Activated CD8-positive, alpha-beta memory T cell treated with anti-CD3 and anti-CD28 coated beads for 1 hour (primary cell): ENCODE data around the gene DLX5.

Source experiments
- DNase-seq, 2 donors: peaks; one replicate each; pipeline ENCODE4 v3.0.0-alpha.2; 2020; ENCODE audit warnings: low read depth in 1 of 2; ENCODE audit errors: extremely low read depth in 1 of 2

The DLX5 gene

GRCh38 chr7:97018791-97019531 is 5.7 kb downstream of the DLX5 start:
- no peak for DNase-seq

DNA sequence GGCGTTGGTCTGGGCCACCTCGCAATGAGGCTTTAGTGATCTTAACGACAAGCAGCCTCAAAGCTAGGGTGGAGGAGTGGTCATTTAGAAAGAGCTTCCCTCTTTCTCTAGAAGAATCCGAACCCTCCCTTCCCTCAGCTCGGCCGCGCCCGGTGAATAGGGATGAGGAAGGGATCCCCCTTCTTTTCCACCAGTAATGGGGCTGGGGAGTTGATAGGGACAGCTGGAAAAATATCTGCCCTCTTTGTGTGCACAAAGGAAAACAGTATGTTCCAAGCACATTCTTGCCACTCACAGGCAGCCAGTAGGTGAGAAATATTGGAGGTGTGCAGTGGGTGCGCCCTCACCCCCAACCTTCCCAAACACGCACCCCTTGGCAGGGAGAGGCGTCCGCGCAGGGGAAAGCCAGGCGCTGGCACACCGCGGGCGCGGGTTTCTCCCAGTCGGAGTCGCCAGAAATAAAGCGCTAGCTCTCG is 6.5 kb downstream of the DLX5 start:
- no peak for DNase-seq

GRCh38 chr7:97017192-97018125 is 7.2 kb downstream of the DLX5 start:
- no peak for DNase-seq

GRCh38 chr7:97016381-97017191 is 8.0 kb downstream of the DLX5 start:
- DNase-seq, result no peak

- no peak for DNase-seq
These were observed 8.8 kb downstream of the DLX5 start for GRCh38 chr7:97015756-97016380.

DNA sequence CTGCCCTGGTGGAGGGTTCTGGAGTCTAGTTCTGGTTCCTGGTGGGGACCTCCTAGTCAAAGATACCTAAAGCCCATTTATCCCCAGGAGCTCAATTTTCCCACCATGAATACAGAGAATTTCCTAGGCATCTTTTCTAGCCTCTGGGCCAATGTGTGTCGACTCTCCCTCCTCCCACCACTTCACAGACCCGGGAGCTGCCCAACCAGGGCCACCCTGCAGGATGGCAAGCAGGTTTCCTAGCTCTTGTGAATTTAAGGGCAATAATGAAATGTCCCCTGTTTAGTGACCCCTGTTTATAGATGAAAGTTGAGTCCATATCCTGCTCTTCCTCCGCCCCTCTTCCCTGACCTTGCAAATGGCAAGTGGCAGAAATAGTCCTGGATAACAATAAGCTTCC is 9.4 kb downstream of the DLX5 start:
- DNase-seq, result no peak

DNA sequence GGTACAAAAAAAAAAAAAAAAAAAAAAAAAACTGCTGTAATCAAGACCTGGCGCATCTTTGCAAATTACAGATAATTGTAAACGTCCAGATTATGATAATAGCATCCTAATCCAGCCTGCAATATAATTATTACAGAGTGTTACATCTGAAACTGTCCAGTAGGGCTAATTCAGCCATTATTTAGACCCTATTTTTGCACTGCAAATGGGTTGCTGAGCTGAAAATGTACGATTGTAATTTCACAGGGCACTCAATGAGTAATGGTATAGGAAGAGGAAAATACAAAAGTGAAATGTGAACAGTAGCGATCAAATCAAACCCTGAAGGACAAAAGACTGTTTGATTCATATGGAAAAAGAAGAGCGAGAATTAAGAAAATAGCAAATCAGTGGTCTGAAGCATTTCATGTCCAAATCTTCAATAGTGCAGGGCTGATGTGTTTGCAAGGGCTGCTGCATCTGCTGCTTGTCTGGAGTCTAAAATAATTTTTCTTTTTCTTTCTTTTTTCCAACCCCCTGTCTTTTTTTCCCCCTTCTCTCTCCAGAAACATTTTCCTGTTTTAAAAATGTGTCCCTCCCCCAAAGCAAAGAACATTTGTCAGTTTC is 10.4 kb downstream of the DLX5 start:
- no peak for DNase-seq

GRCh38 chr7:97013845-97014134 is 10.8 kb downstream of the DLX5 start:
- DNase-seq, result no peak

- no peak for DNase-seq
These were observed 11.3 kb downstream of the DLX5 start for GRCh38 chr7:97013134-97013844.

- no peak for DNase-seq
These were observed 12.1 kb downstream of the DLX5 start for GRCh38 chr7:97012365-97013133.

DNA sequence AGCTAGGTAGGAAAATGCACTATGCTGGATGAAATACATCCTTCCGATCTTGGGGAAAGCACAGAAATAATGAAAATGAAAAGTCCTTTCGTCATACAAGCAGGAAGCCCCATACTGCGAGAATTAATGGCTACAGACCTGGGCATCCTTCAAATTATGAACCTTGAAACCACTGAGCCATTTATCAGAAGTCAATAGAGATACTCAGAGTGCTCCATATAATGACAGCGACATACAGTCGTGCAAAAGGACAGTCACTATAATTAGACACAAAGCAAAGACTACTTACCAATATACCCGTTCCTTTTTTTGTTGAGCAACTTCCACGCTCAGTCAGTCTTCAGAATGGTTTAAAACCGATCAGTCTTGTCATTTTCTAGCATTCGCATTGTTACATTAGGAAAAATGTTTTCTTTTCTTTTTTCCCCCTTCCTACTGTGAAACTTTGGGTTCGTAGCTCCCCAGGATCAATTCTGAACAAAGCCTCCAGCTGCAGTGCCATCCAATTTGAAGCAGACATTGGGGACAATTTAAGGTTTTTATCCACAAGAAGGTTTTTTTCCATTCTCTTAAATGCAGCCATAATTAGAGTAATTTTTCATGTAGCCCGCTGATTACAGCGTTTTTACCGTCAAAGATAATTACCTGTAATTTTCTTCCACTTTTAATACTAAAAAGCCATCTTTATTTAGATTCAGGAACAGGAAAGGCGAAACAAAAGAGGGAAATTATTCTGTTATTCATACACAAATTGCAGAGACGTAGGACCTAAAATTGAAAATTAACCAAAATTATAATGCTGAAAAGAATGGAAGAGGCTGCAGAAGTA is 12.9 kb downstream of the DLX5 start:
- DNase-seq, result no peak

DNA sequence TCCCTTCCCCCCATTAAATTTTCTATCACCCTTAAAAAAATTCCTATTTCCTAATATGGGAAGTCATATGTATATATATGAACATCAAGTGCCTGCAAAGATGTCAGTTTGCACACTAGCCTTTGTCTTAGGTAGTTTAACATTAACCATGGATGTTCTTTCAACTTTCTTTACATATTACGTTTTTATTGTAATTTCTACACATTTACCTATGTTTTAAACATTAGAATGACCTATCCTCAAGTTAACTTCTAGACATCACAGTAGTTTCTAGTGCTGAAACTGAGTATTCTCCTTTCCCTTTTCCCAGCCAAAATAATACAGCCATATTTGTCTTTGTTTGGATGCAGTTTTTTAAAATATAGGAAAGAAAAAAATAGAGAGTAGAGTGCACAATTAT is 13.5 kb downstream of the DLX5 start:
- DNase-seq, result no peak

DNA sequence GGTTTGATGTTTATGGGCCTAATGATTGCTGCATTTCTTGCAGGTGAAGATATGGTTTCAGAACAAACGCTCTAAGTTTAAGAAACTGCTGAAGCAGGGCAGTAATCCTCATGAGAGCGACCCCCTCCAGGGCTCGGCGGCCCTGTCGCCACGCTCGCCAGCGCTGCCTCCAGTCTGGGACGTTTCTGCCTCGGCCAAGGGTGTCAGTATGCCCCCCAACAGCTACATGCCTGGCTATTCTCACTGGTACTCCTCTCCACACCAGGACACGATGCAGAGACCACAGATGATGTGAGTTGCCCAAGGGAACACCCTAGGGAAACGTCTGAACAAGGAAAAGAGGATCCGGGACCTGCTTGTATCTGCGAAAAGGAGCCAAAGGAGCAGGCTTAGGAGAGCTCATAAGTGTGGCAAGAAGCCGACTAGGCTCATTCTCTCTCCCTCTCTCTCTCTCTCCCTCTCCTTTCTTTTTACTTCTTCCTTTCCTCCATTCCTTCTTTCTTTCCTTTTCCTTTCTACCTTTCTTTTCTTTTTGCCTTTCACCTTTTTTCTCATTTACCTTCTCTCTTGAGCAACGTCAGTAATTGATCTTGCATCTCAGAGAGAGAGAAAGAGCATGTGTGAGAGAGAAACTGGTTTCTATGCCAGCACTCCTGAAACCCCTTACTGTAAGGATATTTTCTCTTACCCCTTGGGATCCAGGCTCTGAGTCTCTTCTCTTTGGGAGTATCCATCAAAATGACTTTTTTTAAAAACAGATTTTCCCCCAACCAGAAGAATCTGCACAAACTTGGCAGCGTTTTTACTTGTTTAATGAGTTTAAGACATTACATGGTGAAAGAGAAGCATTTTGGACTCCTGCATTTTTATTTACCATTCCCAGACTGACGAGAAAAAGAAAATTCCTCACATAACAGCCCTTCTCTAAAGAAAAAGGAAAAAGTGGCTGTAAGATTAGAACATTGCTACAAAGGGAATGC is 14.6 kb downstream of the DLX5 start:
- no peak for DNase-seq

- no peak for DNase-seq
These were observed 16.2 kb downstream of the DLX5 start for GRCh38 chr7:97008275-97008917.

DNA sequence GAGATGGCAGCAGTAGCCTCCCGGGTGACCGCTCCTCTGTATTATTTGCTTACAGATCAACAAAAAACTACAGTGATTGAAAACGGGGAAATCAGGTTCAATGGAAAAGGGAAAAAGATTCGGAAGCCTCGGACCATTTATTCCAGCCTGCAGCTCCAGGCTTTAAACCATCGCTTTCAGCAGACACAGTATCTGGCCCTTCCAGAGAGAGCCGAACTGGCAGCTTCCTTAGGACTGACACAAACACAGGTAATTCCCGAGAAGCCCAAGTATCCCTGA is 17.1 kb downstream of the DLX5 start:
- DNase-seq, result no peak

DNA sequence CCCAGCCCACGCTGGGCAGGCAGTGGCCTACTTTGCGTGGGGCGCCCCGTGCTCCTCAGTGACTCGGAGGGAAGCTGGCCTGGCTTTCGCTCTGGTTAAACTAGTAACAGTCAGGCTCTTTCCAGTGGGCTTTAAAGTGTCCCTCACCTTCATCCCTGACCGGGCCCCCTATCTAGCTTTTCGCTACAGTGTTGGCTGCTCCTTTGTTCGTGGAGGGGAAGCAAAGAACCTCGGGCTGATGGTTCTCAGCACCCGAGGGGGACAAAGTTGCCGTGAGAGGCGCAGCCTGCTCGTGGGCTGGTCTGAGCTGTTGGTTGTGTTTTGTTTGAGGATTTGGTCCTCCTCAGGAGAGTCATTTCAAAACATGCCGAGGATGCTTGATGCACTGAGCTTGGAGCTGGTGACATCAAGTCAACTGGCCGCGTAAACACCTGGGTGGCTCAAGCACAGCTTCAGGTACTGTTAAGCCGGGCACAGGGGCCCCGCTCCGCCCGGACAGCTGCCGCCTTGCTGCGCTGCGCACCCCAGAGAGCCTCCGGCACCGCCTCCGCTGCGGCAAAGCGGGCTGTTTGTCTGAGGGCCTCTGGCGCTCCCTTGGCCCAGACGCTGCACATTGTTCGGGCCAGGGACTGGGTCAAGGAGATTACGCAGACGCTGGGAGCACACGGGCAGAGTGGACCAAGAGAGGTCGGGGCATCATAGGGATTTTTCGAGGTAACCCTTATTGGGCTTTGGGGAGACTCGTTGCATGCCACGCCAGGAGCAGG is 17.6 kb downstream of the DLX5 start:
- no peak for DNase-seq
